Left colon (tissue), 2 donors: ENCODE data around the gene RNF41. TPM values are rescaled to one million over a fixed set of nuclear protein-coding genes. Genes with fewer than 3 reads are reported as not detected.

Experiments used
- ATAC-seq: fragments of 200-7000 bp; cut with Tn5 transposase; one replicate; pipeline ENCODE4 v1.9.1; 2020; ENCODE audit warnings: mild to moderate bottlenecking, moderate library complexity
- DNase-seq, 2 donors: peaks; one replicate each; pipeline ENCODE4 v3.0.0-alpha.2; 2020
- intact Hi-C, 2 donors: fragments of 100-400 bp; cut with DNase I in 1 of 2; cut with micrococcal nuclease in 1 of 2; formaldehyde crosslinking; loops; one replicate each; pipeline versions ENCODE4 v1.11.2 to v1.14.0; 2022; cut with DNase I, micrococcal nuclease
- total RNA-seq, 2 donors: library from RNA; stranded (reverse); fragmentation: NEBNext Ultra II Directional; extraction: Animal tissue kit (Norgen Biotek cat#: 25700); gene quantifications; one replicate each; pipeline ENCODE4 v1.2.1, GENCODE V29; 2021
- donor health status: DM: no; HTN: no; CAD: no.
- donor health status: DM: yes; HTN: yes; CAD: no.

RNF41 gene
- total RNA-seq, 2 donors from 2014 or later, result 31.5 to 35.1 TPM

GRCh38 chr12:56189918-56190694, 31.6 kb downstream of the RNF41 start:
- intact Hi-C loops, result loop anchor here in 1 of 2 donors (2.0 to 10.0 kb wide), 2 partner anchors 31 to 65 kb away; partner anchors contain the start of genes ESYT1 and MYL6
- ATAC-seq (peak; percentile 58), DNase-seq (peak; percentile 69 to 81)

- DNase-seq (peak; percentile 89 to 96), ATAC-seq (peak; percentile 80)
- intact Hi-C loops, result loop anchor here in 1 of 2 donors (2.0 to 10.0 kb wide), 2 partner anchors 31 to 65 kb away; partner anchors contain the start of genes ESYT1 and MYL6
These were observed 32.4 kb downstream of the RNF41 start, which contains the start of gene SMARCC2 for GRCh38 chr12:56189099-56189917. TSS of gene SMARCC2 (minus strand) at chr12:56189483. CDS start at chr12:56189461, 22 bp downstream.

- DNase-seq (no peak), ATAC-seq (peak; percentile 20)
- intact Hi-C loops, result loop anchor here in 1 of 2 donors (2.0 to 10.0 kb wide), 2 partner anchors 30 to 64 kb away; partner anchors contain the start of genes ESYT1 and MYL6
These were observed 33.0 kb downstream of the RNF41 start for GRCh38 chr12:56188778-56189098.

- no peak for ATAC-seq
- intact Hi-C loops, result loop anchor here in 1 of 2 donors (2.0 to 10.0 kb wide), 2 partner anchors 29 to 63 kb away; partner anchors contain the start of genes ESYT1 and MYL6
- DNase-seq, result no peak
These were observed 33.5 kb downstream of the RNF41 start for GRCh38 chr12:56188131-56188777.

DNA sequence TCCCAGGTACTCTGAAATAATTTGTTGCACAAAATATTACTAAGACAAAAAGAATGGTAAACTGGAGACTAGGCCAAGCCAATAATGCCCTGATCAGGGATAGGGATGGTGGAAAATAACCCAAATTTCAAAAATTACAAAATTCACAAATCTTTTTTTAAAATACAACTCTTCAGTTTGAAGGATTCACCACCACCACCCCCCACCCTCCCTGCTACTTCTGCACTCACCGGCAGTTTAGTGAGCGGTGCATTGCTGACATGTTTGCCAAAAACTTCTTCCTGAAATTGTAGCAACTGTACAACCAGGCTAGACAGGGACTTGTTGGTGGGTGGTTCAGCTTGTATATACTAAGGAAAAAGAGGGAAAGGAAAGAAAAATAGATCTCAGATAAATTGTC, 34.8 kb downstream of the RNF41 start:
- DNase-seq (no peak), ATAC-seq (no peak)
- intact Hi-C loops, result loop anchor here in 1 of 2 donors (10.0 kb wide), 1 partner anchor 62 kb away; the partner anchor contains the start of gene ESYT1

DNA sequence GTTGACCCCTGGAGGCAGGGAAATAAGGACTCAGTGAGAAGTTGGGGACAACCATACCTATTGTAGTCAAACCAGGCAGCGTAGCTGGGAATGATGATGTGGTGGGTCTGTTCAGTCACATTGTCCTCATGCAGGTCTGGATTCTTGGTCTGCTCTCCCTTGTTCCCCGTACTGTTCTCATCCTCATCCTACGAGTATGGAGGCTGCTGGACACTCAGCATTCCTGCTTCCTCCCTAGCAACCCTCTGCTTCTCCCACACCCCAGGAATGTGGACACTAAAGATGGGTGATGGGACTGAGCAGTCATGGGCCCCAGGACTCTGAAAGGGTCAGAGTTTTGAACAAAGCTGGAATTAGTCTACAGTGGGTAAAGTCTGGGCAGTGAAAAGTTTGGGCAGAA, 43.4 kb downstream of the RNF41 start:
- intact Hi-C loops, result no loop called here
- DNase-seq (no peak), ATAC-seq (no peak)

DNA sequence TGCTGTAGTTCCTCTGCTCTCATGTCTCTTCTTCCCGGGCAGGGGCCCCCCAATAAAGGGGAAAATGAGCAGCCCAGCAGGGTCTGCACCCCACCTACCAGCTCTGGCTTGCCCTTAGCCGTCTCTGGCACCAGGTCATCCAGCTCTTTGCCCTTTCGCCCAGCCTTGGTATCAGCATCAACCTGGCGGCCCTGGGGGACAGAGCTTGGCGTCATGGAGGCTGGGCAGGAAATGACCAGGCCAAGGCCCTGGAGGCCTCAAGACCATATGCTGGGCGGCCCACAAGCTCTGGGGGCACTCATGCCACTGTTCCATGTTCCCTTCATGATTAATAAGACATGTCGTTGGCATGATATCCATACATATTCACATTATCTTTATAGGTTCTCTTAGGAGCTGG, 48.9 kb downstream of the RNF41 start:
- no peak for DNase-seq
- intact Hi-C loops, result no loop called here
- ATAC-seq, result no peak

DNA sequence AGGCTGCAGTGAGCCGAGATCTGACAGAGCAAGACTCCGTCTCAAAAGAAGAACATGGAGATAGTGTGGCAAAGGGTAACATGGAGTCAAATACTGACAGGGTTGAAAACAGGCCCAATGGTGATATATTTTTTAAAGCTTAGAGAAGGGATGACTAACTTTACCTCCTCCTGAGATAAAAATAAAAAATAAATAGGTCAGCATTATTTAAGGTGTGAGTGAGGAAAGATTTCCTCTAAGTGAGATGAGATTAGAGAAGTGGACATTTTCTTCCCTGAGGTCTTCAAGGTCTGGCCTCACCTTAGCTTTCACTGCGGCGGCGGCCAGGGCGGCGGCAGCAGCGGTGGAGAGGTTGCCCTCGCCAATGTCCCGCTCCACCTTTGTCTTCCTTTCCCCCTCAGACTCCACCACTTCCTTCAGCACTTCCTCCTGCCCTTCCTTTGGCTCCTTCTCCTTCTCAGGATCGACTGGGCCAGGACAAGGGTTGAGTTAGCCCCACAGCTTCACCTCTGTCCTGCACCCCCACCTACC, 52.4 kb downstream of the RNF41 start:
- DNase-seq (no peak), ATAC-seq (no peak)
- intact Hi-C loops, result no loop called here

DNA sequence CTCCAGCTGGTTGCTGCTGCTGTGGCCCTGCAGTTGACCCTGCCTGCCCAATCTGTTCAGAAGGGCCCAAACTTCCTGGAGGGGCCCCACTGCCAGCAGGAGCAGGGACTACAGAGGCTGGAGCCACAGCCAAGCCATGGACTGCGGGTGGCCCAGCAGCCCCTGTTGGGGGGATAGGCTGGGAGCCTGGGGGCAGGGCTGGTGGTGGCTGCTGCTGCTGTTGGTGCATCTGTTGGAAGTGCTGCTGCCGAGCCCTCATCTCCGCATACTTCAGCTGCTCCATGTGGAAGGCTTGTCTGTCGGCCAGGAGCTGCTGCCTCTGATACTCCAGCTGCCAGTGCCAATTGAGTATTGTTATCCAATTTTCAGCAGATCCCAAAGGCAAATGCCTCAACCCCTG, 56.4 kb downstream of the RNF41 start:
- no peak for DNase-seq
- peak; percentile 2 for ATAC-seq
- intact Hi-C loops, result no loop called here

DNA sequence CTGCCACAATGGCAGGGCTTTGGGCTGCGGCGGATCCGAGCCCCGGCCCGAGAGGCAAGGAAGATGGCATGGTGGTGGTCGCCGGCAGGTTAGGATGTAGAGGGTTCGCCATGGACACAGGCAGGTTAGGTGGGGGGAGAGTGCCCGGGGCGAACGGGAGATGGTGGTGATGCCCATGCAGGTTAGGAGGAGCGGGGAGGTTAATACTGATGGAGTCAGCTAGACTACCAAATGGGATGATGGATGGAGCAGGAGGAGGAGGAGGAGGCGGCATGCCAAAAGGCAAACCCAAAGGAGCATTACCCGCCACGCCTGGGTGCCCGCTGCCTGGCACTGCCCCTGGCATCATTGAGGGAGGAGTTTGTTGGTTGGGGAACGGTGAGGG, 57.4 kb downstream of the RNF41 start:
- DNase-seq, result no peak
- peak; percentile 1 for ATAC-seq
- intact Hi-C loops, result loop anchor here in 1 of 2 donors (5.0 kb wide), 1 partner anchor 37 kb away; the partner anchor contains the start of gene ESYT1

- intact Hi-C loops, result loop anchor here in 1 of 2 donors (5.0 kb wide), 1 partner anchor 36 kb away; the partner anchor contains the start of gene ESYT1
- DNase-seq (no peak), ATAC-seq (no peak)
These were observed 58.0 kb downstream of the RNF41 start for GRCh38 chr12:56163533-56164344.

DNA sequence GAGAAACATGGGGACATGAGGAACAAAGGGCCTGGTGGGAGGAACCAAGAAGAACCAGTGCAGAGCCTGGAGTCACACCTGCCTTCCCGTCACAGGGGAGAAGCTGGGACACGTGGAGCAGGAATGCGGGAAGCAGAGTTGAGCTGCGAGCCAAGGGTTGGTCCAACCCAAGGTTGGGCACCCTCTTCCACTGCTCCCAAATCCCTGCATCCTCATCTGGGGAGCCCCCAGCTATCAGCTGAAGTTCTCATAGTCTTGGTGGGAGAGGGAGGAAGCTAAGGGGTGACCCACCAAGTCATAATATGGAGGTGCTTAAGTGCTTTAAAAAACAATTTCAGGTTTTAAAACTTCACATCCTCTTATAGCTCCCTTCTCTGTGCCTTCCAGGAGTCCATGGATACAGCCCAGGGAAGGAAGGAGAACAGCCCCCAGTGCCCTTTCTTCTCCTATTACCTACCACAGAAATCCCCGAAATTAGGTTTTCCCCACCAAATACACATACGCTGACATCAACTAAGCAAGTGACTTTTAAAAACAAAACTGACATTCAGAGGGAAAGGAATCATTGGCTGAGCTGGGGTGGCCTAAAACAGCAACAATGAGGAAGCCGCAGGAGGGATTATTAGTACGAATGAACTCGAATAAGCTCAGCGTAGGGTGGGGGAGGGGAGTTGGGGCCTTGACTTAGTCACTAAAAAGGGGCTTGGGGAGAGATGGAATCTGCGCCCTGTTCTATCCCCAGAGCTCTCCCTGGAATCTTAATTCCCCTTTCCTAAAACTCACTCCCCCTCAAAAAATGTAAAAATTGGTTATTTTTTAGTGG, 59.0 kb downstream of the RNF41 start:
- peak in 1 of 2 donors; percentile 20 for DNase-seq
- intact Hi-C loops, result loop anchor here in 1 of 2 donors (5.0 kb wide), 1 partner anchor 35 kb away; the partner anchor contains the start of gene ESYT1
- no peak for ATAC-seq

GRCh38 chr12:56161690-56162351, 59.9 kb downstream of the RNF41 start:
- intact Hi-C loops, result loop anchor here in 1 of 2 donors (5.0 kb wide), 1 partner anchor 35 kb away; the partner anchor contains the start of gene ESYT1
- peak in 1 of 2 donors; percentile 45 for DNase-seq
- ATAC-seq, result no peak

GRCh38 chr12:56160894-56161689, 60.6 kb downstream of the RNF41 start:
- DNase-seq (no peak), ATAC-seq (no peak)
- intact Hi-C loops, result loop anchor here in 1 of 2 donors (5.0 kb wide), 1 partner anchor 34 kb away; the partner anchor contains the start of gene ESYT1

DNA sequence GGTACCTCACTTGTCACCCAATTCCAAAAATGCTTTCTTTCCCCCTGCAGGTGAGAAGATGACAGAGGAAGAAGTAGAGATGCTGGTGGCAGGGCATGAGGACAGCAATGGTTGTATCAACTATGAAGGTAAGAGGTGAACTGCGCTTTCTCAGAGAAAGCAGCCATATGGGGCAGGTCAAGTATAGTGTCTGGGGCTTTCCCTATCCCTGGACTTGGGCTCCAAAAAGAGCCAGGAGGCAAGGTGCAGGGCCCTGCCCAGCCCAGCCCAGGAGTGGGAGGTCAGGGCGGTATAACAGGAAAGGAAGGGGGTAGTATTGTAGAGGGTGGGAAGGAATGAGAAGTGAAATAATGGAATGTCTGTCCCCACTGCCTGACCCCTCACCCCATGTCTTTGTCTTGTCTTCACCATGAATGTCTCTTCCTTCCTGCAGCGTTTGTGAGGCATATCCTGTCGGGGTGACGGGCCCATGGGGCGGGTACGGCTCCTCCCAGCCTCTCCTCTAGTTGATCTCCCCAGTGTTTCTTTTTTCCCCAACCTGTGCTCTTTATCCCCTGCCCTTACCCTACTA, 61.4 kb downstream of the RNF41 start:
- peak; percentile 3 for ATAC-seq
- intact Hi-C loops, result loop anchor here in 1 of 2 donors (5.0 kb wide), 1 partner anchor 33 kb away; the partner anchor contains the start of gene ESYT1
- peak in 1 of 2 donors; percentile 54 for DNase-seq
